ENCODE measurements around the gene ADGRL1.
"Not testable (repeated sequence)": the region's sequence is repeated elsewhere in the genome, so short reads cannot be mapped to it uniquely, and the experiment has no call there.

Gene ADGRL1

GRCh38 chr19:14189415-14189814 is 16.6 kb downstream of the ADGRL1 start:
- CTCF ChIA-PET, result interaction anchor here (1.1 kb wide), 1 partner anchor 172 kb away, joined by 3 read pairs; no protein-coding TSS in a partner anchor
- Mint-ChIP-seq H3K27me3 (no peaks in the 10 kb centered on the region), H3K4me1 (peaks cover 9% of the 10 kb centered on the region), H3K9me3 (no peaks in the 10 kb centered on the region), H3K4me3 (no peak overlapping the region), H3K27ac (no peak overlapping the region), H3K36me3 (no peaks in the 10 kb centered on the region)
- DNase-seq, result no peak

GRCh38 chr19:14188086-14188485 is 17.9 kb downstream of the ADGRL1 start:
- not testable (repeated sequence) for H3K27me3 Mint-ChIP-seq, H3K9me3 Mint-ChIP-seq, DNase-seq, H3K36me3 Mint-ChIP-seq, H3K4me1 Mint-ChIP-seq, H3K27ac Mint-ChIP-seq, H3K4me3 Mint-ChIP-seq
- CTCF ChIA-PET, result interaction anchor here (2.1 kb wide), 1 partner anchor 12 kb away, joined by 5 read pairs; no protein-coding TSS in a partner anchor

GRCh38 chr19:14187561-14187960 is 18.4 kb downstream of the ADGRL1 start:
- H3K27me3 Mint-ChIP-seq, result no peaks in the 10 kb centered on the region
- H3K4me3 Mint-ChIP-seq, result no peak overlapping the region
- H3K36me3 Mint-ChIP-seq, result no peaks in the 10 kb centered on the region
- H3K9me3 Mint-ChIP-seq, result no peaks in the 10 kb centered on the region
- no peak overlapping the region for H3K27ac Mint-ChIP-seq
- no peak for DNase-seq
- peaks cover 9% of the 10 kb centered on the region for H3K4me1 Mint-ChIP-seq
- CTCF ChIA-PET, result interaction anchor here (2.1 kb wide), 1 partner anchor 12 kb away, joined by 5 read pairs; no protein-coding TSS in a partner anchor

- not testable (repeated sequence) for H3K27ac Mint-ChIP-seq, H3K36me3 Mint-ChIP-seq, H3K27me3 Mint-ChIP-seq, DNase-seq, H3K9me3 Mint-ChIP-seq, H3K4me3 Mint-ChIP-seq, H3K4me1 Mint-ChIP-seq
- CTCF ChIA-PET, result interaction anchor here (2.1 kb wide), 1 partner anchor 13 kb away, joined by 5 read pairs; no protein-coding TSS in a partner anchor
These were observed 19.3 kb downstream of the ADGRL1 start for GRCh38 chr19:14186684-14187083.

GRCh38 chr19:14185691-14186090 is 20.3 kb downstream of the ADGRL1 start:
- CTCF ChIA-PET, result interaction anchor here (1.1 kb wide), 2 partner anchors 13 to 27 kb away, joined by 3 to 5 read pairs; no protein-coding TSS in a partner anchor
- not testable (repeated sequence) for H3K36me3 Mint-ChIP-seq, H3K4me1 Mint-ChIP-seq, DNase-seq, H3K9me3 Mint-ChIP-seq, H3K27me3 Mint-ChIP-seq, H3K27ac Mint-ChIP-seq, H3K4me3 Mint-ChIP-seq

- no peak overlapping the region for H3K27ac Mint-ChIP-seq
- H3K4me1 Mint-ChIP-seq, result peaks cover under 1% of the 10 kb centered on the region
- no peak for DNase-seq
- CTCF ChIA-PET, result interaction anchor here (1.1 kb wide), 2 partner anchors 14 to 27 kb away, joined by 3 to 5 read pairs; no protein-coding TSS in a partner anchor
- no peak overlapping the region for H3K4me3 Mint-ChIP-seq
- no peaks in the 10 kb centered on the region for H3K9me3 Mint-ChIP-seq
- no peaks in the 10 kb centered on the region for H3K36me3 Mint-ChIP-seq
- H3K27me3 Mint-ChIP-seq, result no peaks in the 10 kb centered on the region
These were observed 20.8 kb downstream of the ADGRL1 start for GRCh38 chr19:14185158-14185557.

GRCh38 chr19:14183741-14184350 is 22.1 kb downstream of the ADGRL1 start:
- Mint-ChIP-seq H3K9me3 (no peaks in the 10 kb centered on the region), H3K36me3 (no peaks in the 10 kb centered on the region), H3K27me3 (no peaks in the 10 kb centered on the region), H3K4me1 (no peaks in the 10 kb centered on the region), H3K27ac (no peak overlapping the region), H3K4me3 (no peak overlapping the region)
- no peak for DNase-seq
- CTCF ChIA-PET, result interaction anchor here (0.6 kb wide), 1 partner anchor 126 kb away, joined by 4 read pairs; no protein-coding TSS in a partner anchor

GRCh38 chr19:14182476-14182875 is 23.5 kb downstream of the ADGRL1 start:
- CTCF ChIA-PET, result no interaction called here

GRCh38 chr19:14181906-14182305 is 24.1 kb downstream of the ADGRL1 start:
- CTCF ChIA-PET, result no interaction called here
- Mint-ChIP-seq H3K9me3 (no peaks in the 10 kb centered on the region), H3K27ac (no peak overlapping the region), H3K4me1 (no peaks in the 10 kb centered on the region), H3K27me3 (no peaks in the 10 kb centered on the region), H3K4me3 (no peak overlapping the region), H3K36me3 (no peaks in the 10 kb centered on the region)
- DNase-seq, result no peak

More at GRCh38 chr19:14182476-14182875, 23.5 kb downstream of the ADGRL1 start:
- H3K9me3 Mint-ChIP-seq, result no peaks in the 10 kb centered on the region
- H3K4me1 Mint-ChIP-seq, result no peaks in the 10 kb centered on the region
- no peaks in the 10 kb centered on the region for H3K36me3 Mint-ChIP-seq
- H3K4me3 Mint-ChIP-seq, result no peak overlapping the region
- no peaks in the 10 kb centered on the region for H3K27me3 Mint-ChIP-seq
- no peak for DNase-seq
- H3K27ac Mint-ChIP-seq, result no peak overlapping the region

GRCh38 chr19:14181199-14181598 is 24.8 kb downstream of the ADGRL1 start:
- H3K9me3 Mint-ChIP-seq, H3K4me1 Mint-ChIP-seq, H3K36me3 Mint-ChIP-seq, CTCF ChIA-PET, H3K27me3 Mint-ChIP-seq, H3K4me3 Mint-ChIP-seq, H3K27ac Mint-ChIP-seq, DNase-seq: not testable (repeated sequence)

GRCh38 chr19:14177496-14178074 is 28.4 kb downstream of the ADGRL1 start:
- H3K27me3 Mint-ChIP-seq, result no peaks in the 10 kb centered on the region
- DNase-seq, result no peak
- H3K4me1 Mint-ChIP-seq, result peaks cover 8% of the 10 kb centered on the region
- no peak overlapping the region for H3K4me3 Mint-ChIP-seq
- CTCF ChIA-PET, result interaction anchor here (1.3 kb wide), 1 partner anchor 41 kb away, joined by 3 read pairs; the partner anchor contains the start of gene ASF1B
- H3K9me3 Mint-ChIP-seq, result no peaks in the 10 kb centered on the region
- H3K36me3 Mint-ChIP-seq, result peaks cover 3% of the 10 kb centered on the region
- H3K27ac Mint-ChIP-seq, result no peak overlapping the region

GRCh38 chr19:14175351-14175792 is 30.6 kb downstream of the ADGRL1 start:
- Mint-ChIP-seq H3K27ac (no peak overlapping the region), H3K4me3 (no peak overlapping the region), H3K36me3 (peaks cover 14% of the 10 kb centered on the region), H3K9me3 (no peaks in the 10 kb centered on the region), H3K27me3 (no peaks in the 10 kb centered on the region), H3K4me1 (peaks cover 8% of the 10 kb centered on the region)
- CTCF ChIA-PET, result no interaction called here
- no peak for DNase-seq

GRCh38 chr19:14174883-14175282 is 31.1 kb downstream of the ADGRL1 start:
- no peaks in the 10 kb centered on the region for H3K9me3 Mint-ChIP-seq
- no peak for DNase-seq
- CTCF ChIA-PET, result no interaction called here
- H3K27ac Mint-ChIP-seq, result no peak overlapping the region
- no peak overlapping the region for H3K4me3 Mint-ChIP-seq
- H3K4me1 Mint-ChIP-seq, result peaks cover 8% of the 10 kb centered on the region
- H3K36me3 Mint-ChIP-seq, result peaks cover 19% of the 10 kb centered on the region
- no peaks in the 10 kb centered on the region for H3K27me3 Mint-ChIP-seq

- Mint-ChIP-seq H3K9me3 (no peaks in the 10 kb centered on the region), H3K27me3 (peaks cover 3% of the 10 kb centered on the region), H3K36me3 (peaks cover 21% of the 10 kb centered on the region), H3K4me1 (peaks cover 31% of the 10 kb centered on the region), H3K27ac (no peak overlapping the region), H3K4me3 (no peak overlapping the region)
- CTCF ChIA-PET, result interaction anchor here (1.0 to 2.0 kb wide), 2 partner anchors 30 to 108 kb away, joined by 3 to 5 read pairs; no protein-coding TSS in a partner anchor
- no peak for DNase-seq
These were observed 37.0 kb downstream of the ADGRL1 start for GRCh38 chr19:14168993-14169392.
